GM18909 (cell line): Measurements from ENCODE around the gene FXYD3.
A peak's percentile ranks its signal among the peaks of the same experiment; 100 is the strongest.

Experiments used
- ATAC-seq: cut with Tn5 transposase; IDR thresholded peaks from one replicate; pipeline ENCODE4 v1.9.1; 2021; ENCODE audit warnings: mild to moderate bottlenecking; ENCODE audit not compliant: unreplicated experiment, poor library complexity

The FXYD3 gene

GRCh38 chr19:35155441-35155840 lies 39.8 kb downstream of the FXYD3 start:
- ATAC-seq: peak; percentile 23

DNA sequence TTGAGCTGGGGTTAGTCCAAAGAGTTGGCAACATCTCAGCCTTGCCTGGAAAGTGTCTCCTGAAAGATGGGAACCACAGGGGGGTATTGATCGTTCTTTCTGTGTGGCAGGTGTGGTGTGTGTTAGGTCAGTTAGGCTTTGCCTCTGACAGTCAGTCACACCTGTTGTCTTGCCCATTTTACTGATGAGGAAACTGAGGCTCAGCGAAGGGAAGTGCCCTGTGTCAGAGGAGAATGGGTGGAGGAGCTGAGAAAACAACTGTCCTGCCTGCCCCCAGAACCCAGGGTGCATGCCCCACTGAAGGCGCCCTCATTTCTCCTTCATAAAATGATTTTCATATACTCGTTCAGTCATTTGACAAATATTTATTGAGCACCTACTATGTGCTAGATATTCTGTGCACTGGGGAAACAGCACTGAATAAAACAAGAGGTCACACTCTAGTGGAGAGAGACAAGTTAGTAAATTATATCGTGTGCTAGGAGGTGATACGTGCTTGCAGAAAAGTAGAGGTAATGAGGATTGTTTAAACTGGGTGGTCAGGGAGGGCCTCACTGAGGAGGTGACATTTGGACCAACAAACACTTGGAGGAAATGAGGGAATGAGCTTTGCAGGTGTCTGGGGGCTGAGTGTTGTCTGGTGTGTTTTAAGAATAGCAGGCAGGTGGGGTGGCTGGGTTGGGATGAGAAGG lies 40.5 kb downstream of the FXYD3 start:
- no peak for ATAC-seq

GRCh38 chr19:35156673-35157014 lies 41.0 kb downstream of the FXYD3 start:
- ATAC-seq: no peak

GRCh38 chr19:35157431-35157830 lies 41.8 kb downstream of the FXYD3 start:
- ATAC-seq: no peak

DNA sequence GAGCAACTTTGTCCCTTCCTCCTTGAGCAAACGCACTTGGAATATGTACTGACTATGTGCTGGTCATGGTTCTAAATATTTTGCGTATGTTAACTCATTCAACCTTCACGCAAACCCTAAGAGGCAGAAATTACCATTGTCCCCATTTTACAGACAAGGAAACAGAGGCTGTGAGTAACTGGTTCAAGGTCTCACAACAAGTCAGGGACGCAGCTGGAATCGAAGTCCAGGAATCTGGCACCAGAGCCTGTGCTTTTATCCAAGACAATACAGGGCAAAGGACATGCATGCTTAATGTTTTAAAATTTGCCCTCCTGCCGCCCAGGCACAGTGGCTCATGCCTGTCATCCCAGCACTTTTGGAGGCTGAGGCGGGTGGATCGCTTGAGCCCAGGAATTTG lies 44.0 kb downstream of the FXYD3 start:
- ATAC-seq: no peak

- no peak for ATAC-seq
Measured at GRCh38 chr19:35160629-35161433, 45.2 kb downstream of the FXYD3 start.

DNA sequence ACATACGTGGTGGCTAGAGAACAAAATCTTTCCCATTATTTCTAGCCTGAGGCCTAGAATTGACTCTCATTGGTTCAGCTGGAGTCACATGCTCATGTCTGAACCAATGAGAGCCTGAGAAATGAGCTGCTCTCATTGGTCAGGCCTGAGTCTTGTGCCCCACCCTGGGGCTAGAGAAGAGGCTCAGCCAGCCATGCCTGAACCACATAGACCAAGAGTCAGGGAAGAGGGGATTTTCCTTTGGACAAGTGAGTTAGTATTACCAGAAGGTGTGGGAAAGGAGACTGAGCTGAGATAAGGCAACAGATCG lies 45.8 kb downstream of the FXYD3 start:
- ATAC-seq: no peak

GRCh38 chr19:35162471-35163326 lies 47.1 kb downstream of the FXYD3 start:
- ATAC-seq: no peak

GRCh38 chr19:35164418-35164817 lies 48.8 kb downstream of the FXYD3 start:
- no peak for ATAC-seq

DNA sequence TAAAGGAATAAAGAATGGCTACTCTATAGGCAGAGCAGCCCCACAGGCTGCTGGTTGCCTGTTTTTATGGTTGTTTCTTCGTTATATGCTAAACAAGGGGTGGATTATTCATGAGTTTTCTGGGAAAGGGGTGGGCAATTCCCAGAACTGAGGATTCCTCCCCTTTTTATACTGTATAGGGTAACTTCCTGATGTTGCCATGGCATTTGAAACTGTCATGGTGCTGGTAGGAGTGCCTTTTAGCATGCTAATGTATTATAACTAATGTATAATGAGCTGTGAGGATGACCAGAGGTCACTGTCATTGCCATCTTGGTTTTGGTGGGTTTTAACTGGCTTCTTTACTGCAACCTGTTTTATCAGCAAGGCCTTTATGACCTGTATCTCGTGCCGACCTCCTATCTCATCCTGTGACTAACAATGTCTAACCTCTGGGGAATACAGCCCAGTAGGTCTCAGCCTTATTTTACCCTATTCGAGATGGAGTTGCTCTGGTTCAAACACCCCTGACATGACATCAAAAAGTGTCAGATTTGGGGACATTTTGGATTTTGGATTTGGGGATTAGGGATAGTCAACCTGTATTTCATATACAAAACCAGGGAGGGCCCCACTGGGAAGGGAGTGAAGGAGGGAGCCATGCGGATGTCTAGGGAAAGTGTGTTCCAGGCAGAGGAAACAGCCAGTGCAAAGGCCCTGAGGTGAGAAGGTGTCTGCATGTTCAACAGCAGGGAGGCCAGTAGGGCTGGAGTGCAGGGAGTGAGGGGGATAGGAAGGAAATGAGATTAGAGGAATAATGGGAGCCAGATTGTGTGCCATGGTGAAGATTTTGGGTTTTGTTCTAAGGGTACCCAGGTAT lies 49.8 kb downstream of the FXYD3 start:
- ATAC-seq: no peak

DNA sequence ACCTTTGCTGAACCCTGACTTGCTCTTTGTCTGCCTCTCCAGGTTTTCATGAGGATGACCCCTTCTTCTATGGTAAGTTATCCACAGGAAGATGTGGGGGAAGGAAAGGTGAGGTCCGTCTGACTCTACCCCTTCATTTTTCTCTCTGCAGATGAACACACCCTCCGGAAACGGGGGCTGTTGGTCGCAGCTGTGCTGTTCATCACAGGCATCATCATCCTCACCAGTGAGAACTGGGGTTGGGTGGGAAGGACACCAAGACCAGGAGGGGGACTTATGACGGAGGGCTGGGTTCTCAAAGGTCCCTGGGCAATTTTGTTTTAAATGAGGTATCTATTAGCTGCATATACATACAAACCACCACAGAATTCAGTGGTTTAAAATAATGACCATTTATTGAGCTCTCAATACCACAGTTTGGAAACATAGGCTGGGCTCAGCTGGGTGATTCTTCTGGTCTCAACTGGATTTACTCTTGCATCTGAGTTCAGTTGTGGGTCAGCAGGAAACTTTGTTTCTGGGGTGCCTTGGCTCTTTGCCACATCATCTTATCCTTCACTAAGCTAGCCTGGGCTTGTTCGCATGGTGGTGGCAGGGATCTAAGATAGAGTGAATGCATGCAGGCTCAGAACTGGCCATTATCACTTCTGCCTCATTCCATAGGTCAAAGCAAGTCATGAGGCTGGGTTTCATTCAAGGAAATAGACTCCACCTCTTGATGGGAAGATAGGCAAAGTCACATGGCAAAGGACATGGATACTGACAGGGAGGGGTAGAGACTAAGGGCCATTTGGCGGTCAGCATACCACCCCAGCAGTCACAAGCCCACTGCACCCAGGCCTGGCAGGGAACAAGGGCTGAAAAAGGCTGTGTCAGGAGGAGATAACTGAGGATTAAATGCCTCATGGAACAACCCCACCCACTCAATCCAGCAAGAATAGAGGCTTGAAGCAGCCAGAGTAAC lies 50.8 kb downstream of the FXYD3 start:
- ATAC-seq: no peak

DNA sequence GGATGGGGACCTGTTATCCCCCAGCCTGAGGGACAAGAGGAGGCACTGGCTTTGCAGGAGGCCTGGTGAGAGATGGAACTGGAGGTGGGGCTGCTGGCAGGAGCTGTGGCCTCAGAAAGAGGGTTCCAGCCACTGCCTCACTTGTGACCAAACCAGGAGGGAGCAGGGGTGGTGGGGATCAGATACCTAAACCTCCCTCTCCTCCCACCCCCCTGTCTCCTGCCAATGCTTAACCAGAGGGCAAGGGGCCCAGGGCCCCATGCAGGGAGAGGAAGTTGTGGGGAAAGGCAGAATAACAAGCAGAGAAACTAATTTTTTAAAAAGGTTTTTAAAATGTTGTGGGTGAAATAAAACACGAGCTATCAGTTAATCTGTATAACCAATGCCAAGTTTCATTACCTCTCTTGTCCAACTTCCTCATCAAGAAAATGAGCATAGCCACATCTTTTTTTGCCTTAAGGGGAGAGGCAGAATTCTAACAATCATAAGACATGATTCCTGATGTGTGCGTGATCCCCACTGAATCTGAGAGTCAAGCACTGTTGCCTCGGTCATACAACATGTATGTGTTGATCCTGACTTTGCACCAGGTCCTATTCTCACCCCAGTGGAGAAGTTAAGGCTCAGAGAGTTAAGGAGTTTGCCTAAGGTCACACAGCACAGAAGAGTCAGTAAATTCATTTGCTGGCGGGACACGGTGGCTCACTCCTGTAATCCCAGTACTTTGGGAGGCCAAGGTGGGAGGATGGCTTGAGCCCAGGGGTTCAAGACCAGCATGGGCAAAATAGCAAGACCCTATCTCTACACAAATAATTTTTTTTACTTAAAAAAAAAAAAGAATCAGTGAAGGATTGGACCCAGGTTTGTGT lies 51.9 kb downstream of the FXYD3 start:
- ATAC-seq: no peak

DNA sequence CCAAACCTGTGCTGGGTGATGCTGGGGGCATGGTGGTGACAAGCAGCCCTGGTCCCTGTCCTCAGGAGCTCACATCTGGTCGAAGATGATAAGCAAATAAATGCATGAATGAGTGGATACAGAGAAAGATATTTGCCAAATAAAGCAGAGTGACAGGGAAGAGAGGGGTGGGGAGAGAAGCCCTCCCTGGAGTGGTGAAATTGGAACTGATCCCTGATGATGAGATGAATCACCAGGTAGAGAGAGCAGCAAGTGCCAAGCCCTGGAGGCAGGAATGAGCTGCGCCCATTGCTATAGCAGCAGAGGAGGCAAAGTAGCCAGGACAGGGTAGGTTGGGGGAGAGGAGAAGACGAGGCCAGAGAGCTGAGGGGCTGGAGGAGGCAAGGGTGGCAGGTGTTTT lies 52.6 kb downstream of the FXYD3 start:
- ATAC-seq: no peak

DNA sequence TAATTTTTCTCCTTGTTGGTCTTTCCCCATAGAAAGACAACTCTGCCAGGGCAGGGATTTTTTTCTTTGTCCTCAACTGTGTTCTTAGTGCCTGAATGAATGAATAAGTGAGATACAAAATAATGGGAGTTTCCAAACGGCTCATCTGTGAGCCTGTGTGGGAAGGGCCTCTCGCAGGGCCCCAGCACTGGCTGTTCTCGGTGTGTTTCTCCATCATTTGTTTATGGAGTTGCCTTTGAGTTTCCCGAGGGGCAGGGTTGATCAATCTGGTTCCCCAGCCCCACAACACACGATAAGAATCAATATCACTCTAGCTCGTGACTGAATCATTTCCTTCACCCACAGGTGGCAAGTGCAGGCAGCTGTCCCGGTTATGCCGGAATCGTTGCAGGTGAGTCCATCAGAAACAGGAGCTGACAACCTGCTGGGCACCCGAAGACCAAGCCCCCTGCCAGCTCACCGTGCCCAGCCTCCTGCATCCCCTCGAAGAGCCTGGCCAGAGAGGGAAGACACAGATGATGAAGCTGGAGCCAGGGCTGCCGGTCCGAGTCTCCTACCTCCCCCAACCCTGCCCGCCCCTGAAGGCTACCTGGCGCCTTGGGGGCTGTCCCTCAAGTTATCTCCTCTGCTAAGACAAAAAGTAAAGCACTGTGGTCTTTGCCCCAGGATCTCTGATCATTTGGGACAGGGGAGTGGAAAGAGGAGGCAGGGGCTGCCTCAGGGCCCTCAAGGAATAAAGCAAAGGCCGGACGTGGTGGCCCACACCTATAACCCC lies 53.8 kb downstream of the FXYD3 start:
- no peak for ATAC-seq

DNA sequence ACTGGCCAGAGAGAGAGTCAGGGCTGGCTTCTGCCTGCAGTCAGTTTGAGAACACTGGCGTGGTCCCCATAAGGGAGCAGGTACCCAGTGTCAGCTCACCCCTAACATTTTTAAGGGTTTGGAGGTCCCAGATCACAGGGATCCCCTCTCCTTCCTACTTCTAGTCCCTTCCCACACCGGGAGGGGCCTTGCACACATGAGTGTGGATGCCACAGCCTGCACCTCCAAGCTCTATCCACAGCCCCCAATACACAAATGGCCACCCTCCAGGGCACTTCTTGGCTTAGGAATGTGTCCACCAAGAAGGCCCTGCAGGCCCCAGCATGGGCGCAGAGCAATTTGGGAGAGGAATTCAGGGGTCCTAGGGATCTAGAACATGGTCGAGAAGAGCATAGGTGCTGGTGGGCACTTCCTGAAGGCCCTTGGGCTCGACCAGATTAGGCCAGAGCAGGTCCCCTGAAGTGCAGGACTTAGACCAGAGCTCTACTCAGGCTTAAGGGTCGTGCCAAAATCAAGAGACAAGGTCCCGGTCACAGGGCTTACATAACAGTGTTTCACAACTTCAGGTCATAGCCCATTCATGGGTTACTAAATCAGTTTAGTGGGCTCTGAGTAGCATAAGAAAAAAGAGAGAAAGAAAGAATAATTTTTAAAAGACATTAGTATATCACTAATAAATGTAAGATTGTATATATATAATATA lies 54.9 kb downstream of the FXYD3 start:
- no peak for ATAC-seq

DNA sequence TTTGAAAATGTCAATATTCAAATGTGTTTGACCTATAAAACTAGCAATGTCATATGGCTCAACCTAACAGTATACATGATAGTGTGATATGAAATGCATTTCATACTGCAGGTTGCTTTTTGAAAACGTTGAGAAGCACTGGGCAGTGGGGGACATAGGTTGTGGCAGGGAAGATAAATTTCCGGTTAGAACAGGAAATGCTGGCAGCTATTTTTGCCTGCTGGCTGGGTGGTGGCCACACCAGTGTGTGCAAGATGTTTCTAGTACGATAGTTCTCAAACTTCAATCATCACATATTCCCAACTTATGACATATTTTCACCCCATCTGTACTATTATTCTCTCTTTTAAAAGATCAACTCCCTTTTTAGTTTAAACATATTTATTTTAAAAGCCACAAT lies 56.1 kb downstream of the FXYD3 start:
- ATAC-seq: no peak
